Measurements from ENCODE around the gene CYP26B1.

GRCh38 chr2:72156872-72157271, 9.2 kb upstream of the CYP26B1 start:
- TF ChIP-seq CTCF (IDR thresholded peaks at IDR 0.05; ENCODE audit: insufficient read depth, low read depth, low read length): no peak
- TF ChIP-seq EZH2 (IDR thresholded peaks at IDR 0.05; ENCODE audit: insufficient read depth, low read length): no peak

All from astrocyte (in vitro differentiated cells and primary cell).